HepG2 (cell line): Measurements from ENCODE around the gene TTLL10. TPM values are rescaled to one million over a fixed set of nuclear protein-coding genes. Genes with fewer than 3 reads are reported as not detected.
A peak's percentile ranks its signal among the peaks of the same experiment; 100 is the strongest.

Experiments
- ETV5 ChIP-seq: IDR thresholded peaks from 2 replicates; pipeline ENCODE4 v1.6.1; 2018; ENCODE audit warnings: missing biosample characterization, missing genetic modification reagents, inconsistent platforms, borderline replicate concordance
- GABPB1 ChIP-seq: IDR thresholded peaks from 2 replicates; pipeline ENCODE4 v1.6.1; 2016; ENCODE audit warnings: mild to moderate bottlenecking, missing genetic modification reagents, moderate library complexity, missing compliant biosample characterization
- NR2F6 ChIP-seq, 2 experiments: IDR thresholded peaks; 2 replicates each; pipeline ENCODE4 v1.6.1; 2016; ENCODE audit warnings: antibody characterized with exemption in 1 of 2, mild to moderate bottlenecking in 1 of 2
- PPARG ChIP-seq: conservative IDR thresholded peaks from 2 replicates; pipeline ENCODE4 v1.6.1; 2016; ENCODE audit warnings: missing biosample characterization, missing genetic modification reagents
- polyA plus RNA-seq, 8 experiments: library from polyadenylated mRNA; depleted of rRNA in 3 of 8; stranded (reverse) in 7 of 8; unstranded in 1 of 8; fragments of >200 nt; fragmentation: Illumina TruSeq in 4 of 8; extraction: Trizol in 4 of 8; gene quantifications; 2 replicates each; pipeline versions ENCODE4 v1.2.1 to v1.2.3, GENCODE V29; 2011 to 2016; ENCODE audit warnings: low read depth in 4 of 8, missing spikeins in 1 of 8, mixed read lengths in 1 of 8; ENCODE audit not compliant: insufficient read depth in 1 of 8
- total RNA-seq, 5 experiments: library from RNA; depleted of rRNA; stranded (reverse); fragments of >200 nt; fragmentation: Illumina TruSeq; extraction: Trizol; gene quantifications; 2 replicates each; pipeline ENCODE4 v1.2.3, GENCODE V29; 2016; ENCODE audit warnings: low read depth in 1 of 5
- TF ChIP-seq, protein P1 (sequence below): sonication (generic); formaldehyde crosslinking; IDR thresholded peaks from 2 replicates; pipeline ENCODE4 v1.4.0; 2020; ENCODE audit warnings: missing genetic modification reagents
- TF ChIP-seq, protein P2 (sequence below): sonication (generic); formaldehyde crosslinking; IDR thresholded peaks from 2 replicates; pipeline ENCODE4 v1.4.0; 2020; ENCODE audit warnings: missing genetic modification reagents, mild to moderate bottlenecking, borderline replicate concordance
- TF ChIP-seq, protein P3 (sequence below): sonication (generic); formaldehyde crosslinking; IDR thresholded peaks from 2 replicates; pipeline ENCODE4 v1.4.0; 2020; ENCODE audit warnings: missing genetic modification reagents
- TF ChIP-seq, protein P4 (sequence below): sonication (generic); formaldehyde crosslinking; IDR thresholded peaks from 2 replicates; pipeline ENCODE4 v1.5.1; 2020; ENCODE audit warnings: mild to moderate bottlenecking, missing genetic modification reagents, moderate library complexity

TTLL10 gene
- total and polyA plus RNA-seq, 2 of the 13 experiments (the other 11 are each of a cell fraction or from before 2014, with no cell fraction given) = not detected

DNA sequence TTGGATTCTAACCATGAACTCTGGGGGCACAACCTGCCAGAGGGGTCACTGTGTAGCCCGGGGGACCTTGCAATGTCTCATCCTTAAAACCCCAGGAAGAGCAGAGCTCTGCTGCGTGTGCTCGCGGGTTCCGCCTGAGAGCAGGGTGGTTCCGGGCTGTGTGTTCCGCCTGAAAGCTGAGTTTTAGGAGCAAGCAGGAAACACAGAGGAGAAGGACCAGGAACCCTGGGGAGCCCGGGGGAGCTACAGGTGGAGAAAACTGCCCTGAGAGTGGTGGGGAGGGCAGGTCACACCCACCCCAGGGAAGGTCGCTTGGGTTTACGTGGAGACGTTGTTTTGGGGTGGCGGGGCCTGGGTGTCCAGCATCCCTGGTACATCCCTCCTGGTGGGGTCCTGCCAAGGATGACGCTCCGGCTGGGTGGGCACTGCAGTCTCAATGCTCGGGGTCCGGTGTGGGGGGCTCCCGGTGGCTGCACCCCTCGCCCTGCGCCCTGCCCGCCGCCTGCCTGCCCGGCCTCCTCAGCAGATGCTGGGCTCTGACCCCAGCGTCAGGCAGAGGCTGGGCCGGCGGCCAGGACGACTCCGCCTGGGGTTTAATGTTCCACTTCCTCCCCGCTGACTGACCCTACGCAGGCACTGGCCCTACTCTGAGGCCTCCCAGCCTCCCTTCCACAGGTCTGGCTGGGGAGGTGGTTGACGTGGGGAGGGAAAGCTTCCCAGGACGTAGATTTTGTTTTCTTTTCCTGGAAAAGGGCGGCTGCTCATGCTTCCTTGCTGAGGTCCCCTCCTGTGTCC, 40.5 kb upstream of the TTLL10 start (continued):
- TF ChIP-seq, protein P1, sequence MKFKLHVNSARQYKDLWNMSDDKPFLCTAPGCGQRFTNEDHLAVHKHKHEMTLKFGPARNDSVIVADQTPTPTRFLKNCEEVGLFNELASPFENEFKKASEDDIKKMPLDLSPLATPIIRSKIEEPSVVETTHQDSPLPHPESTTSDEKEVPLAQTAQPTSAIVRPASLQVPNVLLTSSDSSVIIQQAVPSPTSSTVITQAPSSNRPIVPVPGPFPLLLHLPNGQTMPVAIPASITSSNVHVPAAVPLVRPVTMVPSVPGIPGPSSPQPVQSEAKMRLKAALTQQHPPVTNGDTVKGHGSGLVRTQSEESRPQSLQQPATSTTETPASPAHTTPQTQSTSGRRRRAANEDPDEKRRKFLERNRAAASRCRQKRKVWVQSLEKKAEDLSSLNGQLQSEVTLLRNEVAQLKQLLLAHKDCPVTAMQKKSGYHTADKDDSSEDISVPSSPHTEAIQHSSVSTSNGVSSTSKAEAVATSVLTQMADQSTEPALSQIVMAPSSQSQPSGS (CRISPR knock-in tag) = no peak
- TF ChIP-seq, protein P2, sequence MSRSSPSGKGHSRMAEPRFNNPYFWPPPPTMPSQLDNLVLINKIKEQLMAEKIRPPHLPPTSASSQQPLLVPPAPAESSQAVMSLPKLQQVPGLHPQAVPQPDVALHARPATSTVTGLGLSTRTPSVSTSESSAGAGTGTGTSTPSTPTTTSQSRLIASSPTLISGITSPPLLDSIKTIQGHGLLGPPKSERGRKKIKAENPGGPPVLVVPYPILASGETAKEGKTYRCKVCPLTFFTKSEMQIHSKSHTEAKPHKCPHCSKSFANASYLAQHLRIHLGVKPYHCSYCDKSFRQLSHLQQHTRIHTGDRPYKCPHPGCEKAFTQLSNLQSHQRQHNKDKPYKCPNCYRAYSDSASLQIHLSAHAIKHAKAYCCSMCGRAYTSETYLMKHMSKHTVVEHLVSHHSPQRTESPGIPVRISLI (CRISPR knock-in tag) = no peak
- TF ChIP-seq PPARG (CRISPR knock-in tag) (no peak), NR2F6 (IDR thresholded peaks at IDR 0.05) (no peak), NR2F6 (CRISPR knock-in tag; IDR thresholded peaks at IDR 0.05) (peak; percentile 33; the same call in 1 of the 2 replicates), ETV5 (peak; percentile 14; the same call in 1 of the 2 replicates), GABPB1 (CRISPR knock-in tag) (peak; percentile 41; the same call in 1 of the 2 replicates)
- TF ChIP-seq, protein P3, sequence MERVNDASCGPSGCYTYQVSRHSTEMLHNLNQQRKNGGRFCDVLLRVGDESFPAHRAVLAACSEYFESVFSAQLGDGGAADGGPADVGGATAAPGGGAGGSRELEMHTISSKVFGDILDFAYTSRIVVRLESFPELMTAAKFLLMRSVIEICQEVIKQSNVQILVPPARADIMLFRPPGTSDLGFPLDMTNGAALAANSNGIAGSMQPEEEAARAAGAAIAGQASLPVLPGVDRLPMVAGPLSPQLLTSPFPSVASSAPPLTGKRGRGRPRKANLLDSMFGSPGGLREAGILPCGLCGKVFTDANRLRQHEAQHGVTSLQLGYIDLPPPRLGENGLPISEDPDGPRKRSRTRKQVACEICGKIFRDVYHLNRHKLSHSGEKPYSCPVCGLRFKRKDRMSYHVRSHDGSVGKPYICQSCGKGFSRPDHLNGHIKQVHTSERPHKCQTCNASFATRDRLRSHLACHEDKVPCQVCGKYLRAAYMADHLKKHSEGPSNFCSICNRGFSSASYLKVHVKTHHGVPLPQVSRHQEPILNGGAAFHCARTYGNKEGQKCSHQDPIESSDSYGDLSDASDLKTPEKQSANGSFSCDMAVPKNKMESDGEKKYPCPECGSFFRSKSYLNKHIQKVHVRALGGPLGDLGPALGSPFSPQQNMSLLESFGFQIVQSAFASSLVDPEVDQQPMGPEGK = peak; percentile 34; the same call in 1 of the 2 replicates
- TF ChIP-seq, protein P4, sequence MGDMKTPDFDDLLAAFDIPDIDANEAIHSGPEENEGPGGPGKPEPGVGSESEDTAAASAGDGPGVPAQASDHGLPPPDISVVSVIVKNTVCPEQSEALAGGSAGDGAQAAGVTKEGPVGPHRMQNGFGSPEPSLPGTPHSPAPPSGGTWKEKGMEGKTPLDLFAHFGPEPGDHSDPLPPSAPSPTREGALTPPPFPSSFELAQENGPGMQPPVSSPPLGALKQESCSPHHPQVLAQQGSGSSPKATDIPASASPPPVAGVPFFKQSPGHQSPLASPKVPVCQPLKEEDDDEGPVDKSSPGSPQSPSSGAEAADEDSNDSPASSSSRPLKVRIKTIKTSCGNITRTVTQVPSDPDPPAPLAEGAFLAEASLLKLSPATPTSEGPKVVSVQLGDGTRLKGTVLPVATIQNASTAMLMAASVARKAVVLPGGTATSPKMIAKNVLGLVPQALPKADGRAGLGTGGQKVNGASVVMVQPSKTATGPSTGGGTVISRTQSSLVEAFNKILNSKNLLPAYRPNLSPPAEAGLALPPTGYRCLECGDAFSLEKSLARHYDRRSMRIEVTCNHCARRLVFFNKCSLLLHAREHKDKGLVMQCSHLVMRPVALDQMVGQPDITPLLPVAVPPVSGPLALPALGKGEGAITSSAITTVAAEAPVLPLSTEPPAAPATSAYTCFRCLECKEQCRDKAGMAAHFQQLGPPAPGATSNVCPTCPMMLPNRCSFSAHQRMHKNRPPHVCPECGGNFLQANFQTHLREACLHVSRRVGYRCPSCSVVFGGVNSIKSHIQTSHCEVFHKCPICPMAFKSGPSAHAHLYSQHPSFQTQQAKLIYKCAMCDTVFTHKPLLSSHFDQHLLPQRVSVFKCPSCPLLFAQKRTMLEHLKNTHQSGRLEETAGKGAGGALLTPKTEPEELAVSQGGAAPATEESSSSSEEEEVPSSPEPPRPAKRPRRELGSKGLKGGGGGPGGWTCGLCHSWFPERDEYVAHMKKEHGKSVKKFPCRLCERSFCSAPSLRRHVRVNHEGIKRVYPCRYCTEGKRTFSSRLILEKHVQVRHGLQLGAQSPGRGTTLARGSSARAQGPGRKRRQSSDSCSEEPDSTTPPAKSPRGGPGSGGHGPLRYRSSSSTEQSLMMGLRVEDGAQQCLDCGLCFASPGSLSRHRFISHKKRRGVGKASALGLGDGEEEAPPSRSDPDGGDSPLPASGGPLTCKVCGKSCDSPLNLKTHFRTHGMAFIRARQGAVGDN (CRISPR knock-in tag) = peak; percentile 62
